RWPE1 (cell line): Measurements from ENCODE around the gene PER3.

Experiments
- CTCF ChIA-PET: fragments of 350-600 bp; sonication (Branson Sonifier 250); formaldehyde crosslinking; extraction: SDS; loops from one replicate; lab custom pipeline; 2021; lab: Yijun Ruan, JAX
- POLR2A ChIA-PET: fragments of 400-600 bp; formaldehyde crosslinking; extraction: SDS; loops from one replicate; lab custom pipeline; 2020; ENCODE audit warnings: antibody characterized with exemption; ENCODE audit not compliant: low non-redundant PET; lab: Yijun Ruan, JAX
- DNase-seq: peaks from one replicate; pipeline ENCODE4 v3.0.0; 2012; ENCODE audit warnings: low spot score
- H3K27ac ChIP-seq: fragments of 450-650 bp; 2 replicates; pipeline ENCODE4 v1.5.1; 2017
- TF ChIP-seq, protein P1 (sequence below): fragments of 450-650 bp; conservative IDR thresholded peaks from 2 replicates; pipeline ENCODE4 v1.5.1; 2017; ENCODE audit warnings: low read depth, mild to moderate bottlenecking

PER3 gene

GRCh38 chr1:7770997-7771822 lies 12.9 kb upstream of the PER3 start, which contains the start of gene VAMP3:
Gene VAMP3 (plus strand): TSS chr1:7771296. CDS start chr1:7771384, 88 bp downstream.
- TF ChIP-seq, protein P1, sequence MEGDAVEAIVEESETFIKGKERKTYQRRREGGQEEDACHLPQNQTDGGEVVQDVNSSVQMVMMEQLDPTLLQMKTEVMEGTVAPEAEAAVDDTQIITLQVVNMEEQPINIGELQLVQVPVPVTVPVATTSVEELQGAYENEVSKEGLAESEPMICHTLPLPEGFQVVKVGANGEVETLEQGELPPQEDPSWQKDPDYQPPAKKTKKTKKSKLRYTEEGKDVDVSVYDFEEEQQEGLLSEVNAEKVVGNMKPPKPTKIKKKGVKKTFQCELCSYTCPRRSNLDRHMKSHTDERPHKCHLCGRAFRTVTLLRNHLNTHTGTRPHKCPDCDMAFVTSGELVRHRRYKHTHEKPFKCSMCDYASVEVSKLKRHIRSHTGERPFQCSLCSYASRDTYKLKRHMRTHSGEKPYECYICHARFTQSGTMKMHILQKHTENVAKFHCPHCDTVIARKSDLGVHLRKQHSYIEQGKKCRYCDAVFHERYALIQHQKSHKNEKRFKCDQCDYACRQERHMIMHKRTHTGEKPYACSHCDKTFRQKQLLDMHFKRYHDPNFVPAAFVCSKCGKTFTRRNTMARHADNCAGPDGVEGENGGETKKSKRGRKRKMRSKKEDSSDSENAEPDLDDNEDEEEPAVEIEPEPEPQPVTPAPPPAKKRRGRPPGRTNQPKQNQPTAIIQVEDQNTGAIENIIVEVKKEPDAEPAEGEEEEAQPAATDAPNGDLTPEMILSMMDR, result no peak
- ChIA-PET CTCF (interaction anchor here (0.5 to 1.5 kb wide), 6 partner anchors 102 to 1310 kb away, joined by 3 to 5 read pairs (median 3); no protein-coding TSS in a partner anchor), POLR2A (no interaction called here)
- H3K27ac ChIP-seq, result peak within 1 kb of the TSS; percentile 89
- peak; percentile 95 for DNase-seq

DNA sequence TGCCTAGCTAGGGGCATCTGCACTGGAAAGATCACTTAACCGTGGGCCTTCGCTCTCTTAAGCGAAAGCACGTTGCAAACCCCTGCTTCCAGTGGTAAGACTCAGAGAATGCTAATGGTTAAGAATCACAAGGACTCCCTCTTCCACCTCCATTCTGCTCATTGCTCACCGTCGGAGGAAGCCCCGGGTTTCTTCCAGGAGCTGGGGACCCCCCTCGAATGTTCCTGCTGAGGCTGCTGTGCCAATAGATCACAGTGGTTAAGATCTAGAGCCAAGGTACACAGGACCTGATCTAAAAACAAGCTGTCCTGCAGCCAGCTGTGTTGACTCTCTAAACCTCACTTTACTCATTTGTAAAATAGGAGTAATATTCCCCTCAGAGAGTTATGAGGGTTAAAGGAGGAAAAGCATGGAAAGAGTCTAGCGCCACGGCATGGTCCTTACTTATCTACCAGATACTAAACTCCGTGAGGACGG lies 12.2 kb upstream of the PER3 start:
- DNase-seq, result no peak
- TF ChIP-seq, protein P1, result no peak
- ChIA-PET POLR2A (no interaction called here), CTCF (interaction anchor here (0.5 to 1.5 kb wide), 6 partner anchors 102 to 1309 kb away, joined by 3 to 5 read pairs (median 3); no protein-coding TSS in a partner anchor)
- peak overlapping the region; percentile 89 for H3K27ac ChIP-seq

DNA sequence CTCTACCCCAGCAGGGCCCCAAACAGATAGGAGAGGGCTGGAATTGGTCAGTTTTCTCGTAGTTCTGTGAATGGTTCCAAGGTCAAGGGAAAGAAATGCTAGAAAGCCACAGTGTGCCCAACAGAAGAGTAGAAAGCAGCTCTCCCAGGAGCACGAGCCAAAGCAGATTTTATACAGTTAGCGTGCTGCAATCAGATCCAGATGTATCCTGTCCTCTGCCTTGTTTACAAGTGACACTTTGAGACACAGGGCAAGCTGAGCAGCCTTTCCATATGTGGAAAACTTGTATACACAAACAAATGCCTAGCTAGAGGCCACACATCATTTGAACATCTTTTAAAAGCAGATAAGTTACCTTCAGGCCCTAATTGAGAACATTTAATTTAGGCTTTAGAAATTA lies 6.5 kb upstream of the PER3 start:
- CTCF ChIA-PET, result interaction anchor here (0.6 kb wide), 1 partner anchor 1152 kb away, joined by 3 read pairs; no protein-coding TSS in a partner anchor
- POLR2A ChIA-PET, result no interaction called here
- TF ChIP-seq, protein P1, result no peak
- H3K27ac ChIP-seq, result no peak overlapping the region
- DNase-seq, result no peak

- TF ChIP-seq, protein P1, result no peak
- CTCF ChIA-PET, result interaction anchor here (0.6 kb wide), 1 partner anchor 1153 kb away, joined by 3 read pairs; no protein-coding TSS in a partner anchor
- no peak for DNase-seq
- POLR2A ChIA-PET, result no interaction called here
- H3K27ac ChIP-seq, result no peak overlapping the region
These were observed 5.9 kb upstream of the PER3 start for GRCh38 chr1:7778133-7778628.

DNA sequence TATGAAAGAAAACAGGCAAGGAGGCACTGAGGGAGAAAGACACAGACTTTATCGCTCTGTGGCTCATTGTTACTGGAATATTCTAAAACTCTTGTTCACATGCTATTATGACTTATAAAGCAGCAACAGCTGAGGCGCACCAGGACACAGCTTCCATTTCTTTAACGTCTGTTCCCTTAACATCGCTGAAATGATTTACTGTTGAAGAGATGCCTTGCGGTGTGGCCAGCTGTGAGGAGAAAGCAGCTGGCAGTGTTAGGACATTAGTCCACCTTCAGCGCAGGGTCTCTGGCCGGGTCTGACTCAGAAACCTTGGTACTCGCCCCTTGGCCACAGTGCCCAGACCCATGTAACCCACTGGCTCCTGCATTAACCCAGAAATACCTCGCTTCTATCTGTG lies 3.1 kb upstream of the PER3 start:
- peak overlapping the region; percentile 23; the same call in 1 of the 2 replicates for H3K27ac ChIP-seq
- DNase-seq, result no peak
- ChIA-PET CTCF (no interaction called here), POLR2A (no interaction called here)
- TF ChIP-seq, protein P1, result no peak

GRCh38 chr1:7781501-7781900 lies 2.6 kb upstream of the PER3 start:
- ChIA-PET CTCF (interaction anchor here (0.6 kb wide), 1 partner anchor 121 kb away, joined by 3 read pairs; no protein-coding TSS in a partner anchor), POLR2A (no interaction called here)
- H3K27ac ChIP-seq, result 0 out of 2 replicates have a peak overlapping the region, but pooled peaks have one; percentile 23
- DNase-seq, result no peak
- TF ChIP-seq, protein P1, result no peak
